PC-3 (cell line): ENCODE data around the gene BNIPL.

ENCODE experiments used
- EZH2 ChIP-seq: fragments of 300-600 bp; sonication (generic); IDR thresholded peaks from one replicate; pipeline ENCODE4 v1.6.1; 2017; ENCODE audit warnings: antibody characterized with exemption, mild to moderate bottlenecking, low read length; ENCODE audit not compliant: unreplicated experiment
- TF ChIP-seq, protein P1 (sequence below): fragments of 300-600 bp; sonication (generic); conservative IDR thresholded peaks from 2 replicates; pipeline ENCODE4 v1.5.1; 2017; ENCODE audit warnings: antibody characterized with exemption, low read depth, mild to moderate bottlenecking, low read length

DNA sequence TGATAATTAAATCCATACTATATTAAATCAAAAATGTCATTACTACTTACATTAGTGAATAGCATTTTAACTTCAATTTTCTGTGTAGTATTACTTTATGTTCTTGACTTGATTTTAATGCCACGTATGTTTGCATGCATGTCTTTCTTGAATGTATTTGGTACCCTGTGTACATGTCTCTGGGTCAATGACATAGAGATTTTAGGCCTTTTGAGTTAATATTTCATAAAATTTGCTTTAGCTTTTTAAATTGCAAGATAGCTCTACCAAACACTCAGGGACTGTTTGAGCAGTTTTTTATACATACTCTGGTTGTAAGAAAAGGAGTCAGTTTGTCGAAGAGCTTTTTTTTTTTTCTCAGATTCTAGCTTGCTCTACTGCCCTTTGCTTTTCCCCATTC, 25.3 kb downstream of the BNIPL start:
- TF ChIP-seq, protein P1, sequence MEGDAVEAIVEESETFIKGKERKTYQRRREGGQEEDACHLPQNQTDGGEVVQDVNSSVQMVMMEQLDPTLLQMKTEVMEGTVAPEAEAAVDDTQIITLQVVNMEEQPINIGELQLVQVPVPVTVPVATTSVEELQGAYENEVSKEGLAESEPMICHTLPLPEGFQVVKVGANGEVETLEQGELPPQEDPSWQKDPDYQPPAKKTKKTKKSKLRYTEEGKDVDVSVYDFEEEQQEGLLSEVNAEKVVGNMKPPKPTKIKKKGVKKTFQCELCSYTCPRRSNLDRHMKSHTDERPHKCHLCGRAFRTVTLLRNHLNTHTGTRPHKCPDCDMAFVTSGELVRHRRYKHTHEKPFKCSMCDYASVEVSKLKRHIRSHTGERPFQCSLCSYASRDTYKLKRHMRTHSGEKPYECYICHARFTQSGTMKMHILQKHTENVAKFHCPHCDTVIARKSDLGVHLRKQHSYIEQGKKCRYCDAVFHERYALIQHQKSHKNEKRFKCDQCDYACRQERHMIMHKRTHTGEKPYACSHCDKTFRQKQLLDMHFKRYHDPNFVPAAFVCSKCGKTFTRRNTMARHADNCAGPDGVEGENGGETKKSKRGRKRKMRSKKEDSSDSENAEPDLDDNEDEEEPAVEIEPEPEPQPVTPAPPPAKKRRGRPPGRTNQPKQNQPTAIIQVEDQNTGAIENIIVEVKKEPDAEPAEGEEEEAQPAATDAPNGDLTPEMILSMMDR: no peak
- no peak for TF ChIP-seq EZH2
